ENCODE data around the gene RTP5. TPM values are rescaled to one million over a fixed set of nuclear protein-coding genes. Genes with fewer than 3 reads are reported as not detected.

RTP5 gene
- total and polyA plus RNA-seq, 12 donors, result 0.15 TPM; not detected in 11

GRCh38 chr2:241857572-241858121, 11.9 kb upstream of the RTP5 start:
- Histone ChIP-seq H3K27ac (peak overlapping the region in 5 of 10 donors; percentile 86 to 98 (median 95)), H3K4me3 (peak overlapping the region in 1 of 10 donors; percentile 47), H3K36me3 (no peaks in the 10 kb centered on the region), H3K9me3 (no peaks in the 10 kb centered on the region), H3K27me3 (peaks cover 0 to 8% (median 6%) of the 10 kb centered on the region in 7 donors), H3K4me1 (peaks cover 27 to 45% (median 36%) of the 10 kb centered on the region in 9 donors)
- TF ChIP-seq CTCF (IDR thresholded peaks at IDR 0.05), result no peak
- DNase-seq, result no peak
- WGBS, 2 donors, result 83 to 87% methylated on average over 18 of the region's 18 CpGs
- no peak for ATAC-seq
- intact Hi-C loops (cut with DNase I), result loop anchor here in 1 of 10 donors (10.0 kb wide), 1 partner anchor 123 kb away; the partner anchor contains the start of gene D2HGDH

GRCh38 chr2:241858206-241859016, 11.1 kb upstream of the RTP5 start, which contains the start of gene PDCD1:
TSS of gene PDCD1 (minus strand) at chr2:241858894. CDS start at chr2:241858838, 56 bp downstream.
- DNase-seq (peak; percentile 25 to 43), ATAC-seq (peak in 7 of 8 donors; percentile 2 to 26 (median 17))
- no peak for TF ChIP-seq CTCF (IDR thresholded peaks at IDR 0.05)
- Histone ChIP-seq H3K4me1 (peaks cover 27 to 46% (median 38%) of the 10 kb centered on the region in 9 donors), H3K27me3 (peaks cover 0 to 16% (median 14%) of the 10 kb centered on the region in 7 donors), H3K4me3 (peak within 1 kb of the TSS in 8 of 10 donors; percentile 27 to 47 (median 42)), H3K9me3 (no peaks in the 10 kb centered on the region), H3K27ac (peak within 1 kb of the TSS; percentile 80 to 98 (median 92)), H3K36me3 (no peaks in the 10 kb centered on the region)
- intact Hi-C loops (cut with DNase I), result loop anchor here in 1 of 10 donors (10.0 kb wide), 1 partner anchor 124 kb away; the partner anchor contains the start of gene D2HGDH
- 69 to 72% methylated on average over 24 to 28 of the region's 28 CpGs for WGBS, 2 donors

DNA sequence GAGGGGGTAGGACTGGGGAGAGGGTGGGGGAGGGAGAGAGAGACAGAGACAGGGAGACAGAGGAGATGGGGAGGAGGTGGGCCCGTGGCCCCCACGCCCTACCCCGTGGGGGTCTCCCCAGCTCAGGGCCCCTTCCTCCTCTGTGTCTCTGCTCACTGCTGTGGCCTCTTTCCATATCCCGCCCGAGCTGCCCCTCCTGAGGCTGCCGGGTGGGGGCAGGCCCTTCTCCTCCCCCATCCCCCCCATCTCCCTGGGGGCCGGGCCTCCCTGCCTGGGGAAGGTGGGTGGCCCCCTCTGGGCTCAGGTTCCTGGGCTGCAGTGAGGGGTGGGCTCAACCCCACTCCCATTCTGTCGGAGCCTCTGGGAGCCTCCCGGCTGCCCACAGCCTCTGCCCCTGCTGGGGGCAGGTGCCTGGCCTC, 10.5 kb upstream of the RTP5 start:
- H3K36me3 ChIP-seq, result no peaks in the 10 kb centered on the region
- intact Hi-C loops (cut with DNase I), result loop anchor here in 1 of 10 donors (10.0 kb wide), 1 partner anchor 124 kb away; the partner anchor contains the start of gene D2HGDH
- H3K9me3 ChIP-seq, result no peaks in the 10 kb centered on the region
- ATAC-seq, result peak in 6 of 8 donors; percentile 1 to 12 (median 2)
- H3K27ac ChIP-seq, result peak overlapping the region; percentile 80 to 98 (median 92)
- peaks cover 0 to 22% (median 16%) of the 10 kb centered on the region in 7 donors for H3K27me3 ChIP-seq
- H3K4me3 ChIP-seq, result peak overlapping the region in 2 of 10 donors; percentile 42 to 47
- H3K4me1 ChIP-seq, result peaks cover 27 to 47% (median 33%) of the 10 kb centered on the region in 9 donors
- WGBS, 2 donors, result 35 to 40% methylated on average over 8 to 9 of the region's 9 CpGs
- DNase-seq, result peak in 1 of 2 donors; percentile 23
- no peak for TF ChIP-seq CTCF (IDR thresholded peaks at IDR 0.05)

Data from heart right ventricle (tissue), 16 donors.